HG02678 (cell line): ENCODE data around the gene SLC29A2.

ENCODE experiments used
- ATAC-seq: cut with Tn5 transposase; IDR thresholded peaks from one replicate; pipeline ENCODE4 v1.9.1; 2021; ENCODE audit warnings: mild to moderate bottlenecking, moderate library complexity; ENCODE audit not compliant: unreplicated experiment

The SLC29A2 gene

GRCh38 chr11:66335531-66336233 lies 35.9 kb downstream of the SLC29A2 start:
- ATAC-seq, result no peak

- no peak for ATAC-seq
These were observed 36.7 kb downstream of the SLC29A2 start for GRCh38 chr11:66334605-66335442.

- no peak for ATAC-seq
These were observed 37.5 kb downstream of the SLC29A2 start for GRCh38 chr11:66333896-66334604.

- no peak for ATAC-seq
These were observed 38.2 kb downstream of the SLC29A2 start for GRCh38 chr11:66333220-66333877.

- no peak for ATAC-seq
These were observed 39.0 kb downstream of the SLC29A2 start for GRCh38 chr11:66332371-66333219.

GRCh38 chr11:66331542-66332370 lies 39.8 kb downstream of the SLC29A2 start:
- ATAC-seq, result no peak

- no peak for ATAC-seq
These were observed 40.6 kb downstream of the SLC29A2 start for GRCh38 chr11:66330931-66331330.

- ATAC-seq, result no peak
These were observed 42.3 kb downstream of the SLC29A2 start for GRCh38 chr11:66329165-66329673.

- peak; percentile 64 for ATAC-seq
These were observed 43.0 kb downstream of the SLC29A2 start for GRCh38 chr11:66328302-66329144.

GRCh38 chr11:66328031-66328301 lies 43.6 kb downstream of the SLC29A2 start:
- ATAC-seq, result peak; percentile 12

GRCh38 chr11:66327171-66328030 lies 44.2 kb downstream of the SLC29A2 start:
- ATAC-seq, result no peak

GRCh38 chr11:66326261-66327111 lies 45.1 kb downstream of the SLC29A2 start:
- no peak for ATAC-seq

GRCh38 chr11:66325263-66325671 lies 46.3 kb downstream of the SLC29A2 start:
- no peak for ATAC-seq

- no peak for ATAC-seq
These were observed 46.9 kb downstream of the SLC29A2 start for GRCh38 chr11:66324664-66325063.

GRCh38 chr11:66323684-66324083 lies 47.9 kb downstream of the SLC29A2 start:
- no peak for ATAC-seq

GRCh38 chr11:66322732-66323427 lies 48.7 kb downstream of the SLC29A2 start:
- no peak for ATAC-seq
